Stimulated activated CD8-positive, alpha-beta memory T cell treated with anti-CD3 and anti-CD28 coated beads, Interleukin-12 subunit alpha, Interleukin-12 subunit beta, amount 100 ng/mL, for 24 hours (primary cell): ENCODE measurements around the gene NEK8.
"Not testable (repeated sequence)": the region's sequence is repeated elsewhere in the genome, so short reads cannot be mapped to it uniquely, and the experiment has no call there.

Experiments used
- DNase-seq: peaks from one replicate; pipeline ENCODE4 v3.0.0-alpha.2; 2020; ENCODE audit errors: extremely low read depth

NEK8 gene

DNA sequence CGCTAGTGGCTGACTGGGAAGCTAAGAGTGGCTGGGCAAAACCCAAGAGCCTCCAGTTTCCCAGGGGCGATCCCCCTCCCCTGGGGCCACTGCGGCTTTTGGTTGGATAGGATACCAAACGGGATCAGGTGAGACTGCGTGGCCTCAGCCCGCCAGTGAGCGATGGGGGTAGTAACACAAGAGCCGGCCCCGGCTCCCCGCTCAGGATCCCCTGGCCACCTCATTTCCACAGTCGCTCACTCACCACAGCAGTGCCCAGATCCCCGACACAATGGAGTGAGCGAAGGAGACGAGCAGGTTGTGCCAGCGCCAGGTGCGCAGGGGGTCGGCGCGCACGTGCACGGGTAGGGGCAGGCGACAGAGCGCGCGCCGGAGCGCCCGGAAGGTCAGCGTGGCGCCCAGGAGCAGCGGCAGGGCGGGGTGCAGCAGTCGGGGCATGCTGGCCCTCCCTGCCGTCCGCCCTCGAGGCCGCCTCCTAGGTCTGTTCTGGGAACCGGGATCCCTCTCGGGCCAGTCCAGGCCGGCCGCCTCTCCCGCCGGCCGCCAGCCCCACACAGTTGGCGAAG, 2.8 kb upstream of the NEK8 start:
- no peak for DNase-seq

DNA sequence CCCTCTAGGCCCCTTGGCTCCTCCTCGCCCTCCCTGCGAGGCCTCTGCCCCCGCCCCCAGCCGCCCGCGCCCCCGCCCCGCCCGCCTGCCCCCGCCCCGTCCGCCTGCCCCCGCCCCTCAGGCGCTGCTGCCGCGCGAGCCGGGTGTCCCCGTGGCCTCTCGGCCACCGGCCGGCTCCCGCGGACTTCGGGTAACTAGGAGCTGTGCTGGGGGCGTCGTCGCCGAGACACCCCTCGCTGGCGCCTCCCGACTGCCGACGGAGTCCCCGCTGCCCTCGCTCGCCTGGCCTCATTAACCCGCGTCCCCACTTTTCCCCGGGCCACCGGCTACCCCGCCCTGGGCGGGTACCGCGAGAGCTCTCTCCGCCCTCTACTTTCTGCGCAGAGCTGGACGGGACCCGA, 2.4 kb upstream of the NEK8 start, which contains the start of gene TLCD1:
TSS of gene TLCD1 (minus strand) at position 8 of the 401 bp plus-strand sequence. CDS start 136 bp downstream, outside the sequence.
- DNase-seq: no peak

GRCh38 chr17:28726627-28727491, 1.7 kb upstream of the NEK8 start:
- no peak for DNase-seq

DNA sequence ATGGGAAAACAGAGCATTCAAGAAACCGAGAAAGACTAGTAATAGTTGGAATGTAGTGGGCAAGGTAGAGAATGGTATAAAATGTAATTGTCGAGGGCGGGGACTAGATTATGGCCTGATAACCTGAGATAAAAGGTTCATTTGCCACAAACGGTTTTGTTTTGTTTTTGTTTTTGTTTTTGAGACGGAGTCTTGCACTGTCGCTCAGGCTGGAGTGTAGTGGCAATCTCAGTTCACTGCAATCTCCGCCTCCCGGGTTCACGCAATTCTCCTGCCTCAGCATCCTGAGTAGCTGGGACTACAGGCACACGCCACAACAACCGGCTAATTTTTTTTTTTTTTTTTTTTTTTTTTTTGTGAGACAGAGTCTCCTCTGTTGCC, 1.4 kb downstream of the NEK8 start:
- no peak for DNase-seq

GRCh38 chr17:28733346-28733745, 4.8 kb downstream of the NEK8 start:
- no peak for DNase-seq

DNA sequence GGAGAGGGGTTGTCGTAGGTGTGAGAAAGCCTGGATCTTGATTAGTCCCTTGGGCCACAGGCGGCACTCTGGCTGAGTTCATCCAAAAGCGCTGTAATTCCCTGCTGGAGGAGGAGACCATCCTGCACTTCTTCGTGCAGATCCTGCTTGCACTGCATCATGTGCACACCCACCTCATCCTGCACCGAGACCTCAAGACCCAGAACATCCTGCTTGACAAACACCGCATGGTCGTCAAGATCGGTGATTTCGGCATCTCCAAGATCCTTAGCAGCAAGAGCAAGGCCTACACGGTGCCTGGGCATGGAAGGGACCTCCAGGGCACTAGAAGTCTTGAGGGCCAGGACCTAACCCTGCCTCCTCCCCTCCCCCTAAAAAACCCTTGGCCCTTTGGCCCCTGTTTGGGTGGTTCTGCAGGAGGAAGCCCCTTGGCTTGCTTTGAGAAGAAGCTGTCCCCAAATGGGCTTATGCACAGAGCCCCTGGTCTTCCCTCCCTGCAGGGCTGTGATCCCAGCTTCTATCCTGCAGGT, 6.2 kb downstream of the NEK8 start:
- no peak for DNase-seq

DNA sequence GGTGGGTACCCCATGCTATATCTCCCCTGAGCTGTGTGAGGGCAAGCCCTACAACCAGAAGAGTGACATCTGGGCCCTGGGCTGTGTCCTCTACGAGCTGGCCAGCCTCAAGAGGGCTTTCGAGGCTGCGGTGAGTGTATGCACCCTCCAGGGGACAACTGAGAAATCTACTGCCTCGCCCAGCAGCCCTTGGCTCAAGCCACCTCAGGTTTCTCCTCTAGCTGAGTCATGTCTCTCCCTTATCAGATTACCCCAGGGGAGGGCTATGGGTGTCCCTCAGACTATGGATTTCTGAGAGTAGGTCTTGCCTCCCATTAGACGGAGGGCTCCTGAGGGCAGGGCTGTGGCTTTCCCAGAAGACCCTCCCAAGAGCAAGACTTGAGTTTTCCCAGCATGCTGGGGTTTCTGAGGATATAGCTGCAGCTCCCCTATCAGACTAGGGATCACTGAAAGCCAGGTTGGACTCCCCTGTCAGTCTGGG, 6.7 kb downstream of the NEK8 start:
- no peak for DNase-seq

DNA sequence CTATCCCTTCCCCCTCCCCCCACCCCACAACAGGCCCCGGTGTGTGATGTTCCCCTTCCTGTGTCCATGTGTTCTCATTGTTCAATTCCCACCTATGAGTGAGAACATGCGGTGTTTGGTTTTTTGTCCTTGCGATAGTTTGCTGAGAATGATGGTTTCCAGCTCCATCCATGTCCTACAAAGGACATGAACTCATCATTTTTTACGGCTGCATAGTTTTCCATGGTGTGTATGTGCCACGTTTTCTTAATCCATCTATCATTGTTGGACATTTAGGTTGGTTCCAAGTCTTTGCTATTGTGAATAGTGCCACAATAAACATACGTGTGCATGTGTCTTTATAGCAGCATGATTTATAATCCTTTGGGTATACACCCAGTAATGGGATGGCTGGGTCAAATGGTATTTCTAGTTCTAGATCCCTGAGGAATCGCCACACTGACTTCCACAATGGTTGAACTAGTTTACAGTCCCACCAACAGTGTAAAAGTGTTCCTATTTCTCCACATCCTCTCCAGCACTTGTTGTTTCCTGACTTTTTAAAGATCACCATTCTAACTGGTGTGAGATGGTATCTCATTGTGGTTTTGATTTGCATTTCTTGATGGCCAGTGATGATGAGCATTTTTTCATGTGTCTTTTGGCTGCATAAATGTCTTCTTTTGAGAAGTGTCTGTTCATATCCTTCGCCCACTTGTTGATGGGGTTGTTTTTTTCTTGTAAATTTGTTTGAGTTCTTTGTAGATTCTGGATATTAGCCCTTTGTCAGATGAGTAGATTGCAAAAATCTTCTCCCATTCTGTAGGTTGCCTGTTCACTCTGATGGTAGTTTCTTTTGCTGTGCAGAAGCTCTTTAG, 7.6 kb downstream of the NEK8 start:
- not testable (repeated sequence) for DNase-seq

- DNase-seq: no peak
Measured at GRCh38 chr17:28737316-28737715, 8.7 kb downstream of the NEK8 start.

DNA sequence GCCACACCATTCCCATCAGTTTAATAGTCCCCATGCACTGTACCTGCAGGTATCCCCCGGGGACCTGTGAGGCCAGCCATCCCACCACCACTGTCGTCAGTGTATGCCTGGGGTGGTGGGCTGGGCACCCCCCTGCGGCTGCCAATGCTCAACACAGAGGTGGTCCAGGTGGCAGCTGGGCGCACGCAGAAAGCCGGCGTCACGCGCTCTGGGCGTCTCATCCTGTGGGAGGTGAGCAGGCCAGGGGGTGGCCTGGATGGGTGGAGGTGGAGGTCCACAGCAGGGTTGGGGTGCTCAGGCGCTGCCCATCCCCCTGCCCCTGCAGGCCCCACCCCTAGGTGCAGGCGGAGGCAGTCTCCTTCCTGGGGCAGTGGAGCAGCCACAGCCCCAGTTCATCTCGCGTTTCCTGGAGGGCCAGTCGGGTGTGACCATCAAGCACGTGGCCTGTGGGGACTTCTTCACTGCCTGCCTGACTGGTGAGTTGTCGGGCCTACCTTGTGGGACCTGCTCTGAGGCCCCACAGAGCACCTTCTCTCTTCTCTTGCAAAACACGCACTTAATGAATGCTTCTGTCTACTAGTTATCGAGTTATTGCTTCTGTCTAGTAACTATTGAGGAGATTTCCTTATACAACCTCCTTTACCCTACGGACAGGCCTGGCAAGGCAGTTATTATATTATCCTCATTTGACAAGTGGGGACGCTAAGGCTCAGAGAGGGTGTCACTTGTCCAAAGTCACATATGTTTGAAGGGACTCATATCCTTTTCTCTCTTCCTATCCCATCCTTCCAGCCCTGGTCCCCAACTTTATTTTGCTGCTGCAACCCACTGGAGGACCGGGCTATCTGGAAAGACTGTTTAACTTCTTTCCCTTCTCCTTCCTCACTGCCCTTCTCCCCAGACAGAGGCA, 9.4 kb downstream of the NEK8 start:
- no peak for DNase-seq

- DNase-seq: no peak
Measured at GRCh38 chr17:28738680-28739384, 10.2 kb downstream of the NEK8 start.

- DNase-seq: no peak
Measured at GRCh38 chr17:28740406-28741357, 12.1 kb downstream of the NEK8 start.

- DNase-seq: no peak
Measured at GRCh38 chr17:28741358-28742349, 13.1 kb downstream of the NEK8 start.

DNA sequence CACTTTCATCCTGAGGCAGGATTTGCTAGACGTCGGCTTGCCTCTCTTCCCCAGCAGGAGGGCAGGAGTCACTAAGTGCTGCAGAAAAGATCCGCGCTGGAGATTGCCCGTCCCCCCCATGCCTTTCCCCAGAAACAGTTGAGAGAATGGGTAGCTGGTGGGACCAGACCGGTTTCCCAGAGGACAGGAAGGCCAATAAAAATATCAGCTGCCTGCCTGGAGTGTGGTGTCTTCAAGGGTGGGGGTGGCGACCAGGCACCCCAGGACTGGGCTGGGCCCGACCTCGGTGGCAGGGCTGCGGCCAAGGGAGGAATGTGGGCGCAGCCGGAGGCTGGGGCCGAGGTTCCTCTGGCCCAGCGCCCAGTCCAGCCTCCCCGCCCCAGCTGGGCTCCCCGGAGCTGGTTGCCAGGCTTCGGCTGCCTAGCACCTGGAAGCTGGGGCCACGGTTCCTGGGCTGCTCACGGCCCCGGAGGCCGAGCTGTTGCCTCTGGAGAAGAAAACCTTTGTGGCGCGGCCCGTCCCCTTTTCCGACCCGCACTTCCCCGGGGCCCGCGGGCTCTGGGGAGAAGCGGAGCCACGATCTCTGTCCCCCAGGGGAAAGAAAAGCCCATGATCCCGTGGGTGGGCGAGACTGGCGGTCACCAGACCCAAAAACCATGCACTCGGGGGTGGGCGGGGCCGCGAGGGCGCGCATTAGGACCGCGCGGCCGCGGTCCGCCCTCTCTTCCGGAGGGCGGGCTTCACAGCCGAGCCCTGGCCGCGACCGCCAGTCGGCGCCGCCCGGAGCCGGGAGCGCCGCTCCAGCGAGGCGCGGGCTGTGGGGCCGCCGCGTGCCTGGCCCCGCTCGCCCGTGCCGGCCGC, 14.9 kb downstream of the NEK8 start, which contains the start of gene TRAF4:
TSS of gene TRAF4 (plus strand) at position 769 of the 861 bp plus-strand sequence. CDS start 102 bp downstream, outside the sequence.
- no peak for DNase-seq

DNA sequence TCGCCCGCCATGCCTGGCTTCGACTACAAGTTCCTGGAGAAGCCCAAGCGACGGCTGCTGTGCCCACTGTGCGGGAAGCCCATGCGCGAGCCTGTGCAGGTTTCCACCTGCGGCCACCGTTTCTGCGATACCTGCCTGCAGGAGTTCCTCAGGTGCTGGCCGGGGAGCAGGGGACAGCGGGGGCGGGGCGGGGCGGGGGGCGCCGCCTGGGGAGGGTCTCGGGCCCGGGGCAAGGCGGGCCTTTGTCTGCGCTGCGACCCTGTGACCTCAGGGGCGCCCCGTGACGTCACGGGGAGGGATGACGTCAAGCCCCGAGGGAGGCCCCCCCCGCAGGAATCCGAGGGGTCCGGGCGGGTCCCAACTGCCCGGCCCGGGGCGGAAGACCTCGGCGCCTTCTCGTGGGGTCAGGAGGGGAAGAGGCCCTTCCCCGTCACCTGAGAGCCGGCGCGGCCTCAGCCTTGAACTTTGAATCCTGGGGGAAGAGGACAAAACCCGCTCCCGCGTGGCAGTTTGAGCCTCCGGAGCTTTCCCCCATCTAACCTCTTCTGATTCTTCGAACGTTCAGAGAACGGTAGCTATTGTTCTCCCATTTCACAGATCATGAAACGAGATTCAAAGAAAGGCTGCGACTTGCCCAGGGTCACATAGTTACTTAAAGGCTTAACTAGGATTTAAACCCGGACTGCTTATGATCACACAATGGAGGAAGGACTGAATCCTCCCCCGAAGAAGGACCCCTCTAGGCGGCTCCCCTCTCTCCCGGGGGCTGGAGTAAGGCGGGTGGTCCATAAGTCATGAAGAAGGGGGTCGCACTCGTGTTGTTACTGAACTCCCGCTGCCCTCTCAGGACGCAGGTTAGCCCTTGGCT, 15.8 kb downstream of the NEK8 start:
- no peak for DNase-seq
